Cardiac fibroblast (primary cell): Measurements from ENCODE around the gene RAB41.
A peak's percentile ranks its signal among the peaks of the same experiment; 100 is the strongest.

Experiments used
- DNase-seq, 2 donors: peaks; one replicate each; pipeline versions ENCODE4 v3.0.0 to v3.0.0-alpha.2; 2010; ENCODE audit warnings: low read depth in 2 of 2
- H3K4me3 ChIP-seq, 2 donors: replicated peaks in 1 of 2; 1 replicate in 1 of 2; 2 replicates in 1 of 2; pipeline ENCODE4 v1.5.1; 2011; ENCODE audit warnings: low read depth in 2 of 2, low read length in 2 of 2, mild to moderate bottlenecking in 2 of 2, moderate library complexity in 1 of 2
- CTCF ChIP-seq: IDR thresholded peaks from one replicate; pipeline ENCODE4 v1.5.1; 2011; ENCODE audit warnings: low read depth, mild to moderate bottlenecking, low read length, inconsistent platforms

RAB41 gene

GRCh38 chrX:70252491-70252890 is 29.5 kb upstream of the RAB41 start:
- no peak for DNase-seq
- TF ChIP-seq CTCF = no peak
- H3K4me3 ChIP-seq = no peak overlapping the region

- DNase-seq = peak in 1 of 2 donors; percentile 16
- no peak for TF ChIP-seq CTCF
- no peak overlapping the region for H3K4me3 ChIP-seq
These were observed 28.5 kb upstream of the RAB41 start for GRCh38 chrX:70253377-70254062.

- H3K4me3 ChIP-seq = no peak overlapping the region
- DNase-seq = no peak
- TF ChIP-seq CTCF = no peak
These were observed 27.9 kb upstream of the RAB41 start for GRCh38 chrX:70254063-70254400.

- TF ChIP-seq CTCF = no peak
These were observed 27.1 kb upstream of the RAB41 start for GRCh38 chrX:70254909-70255308.

GRCh38 chrX:70255452-70255851 is 26.5 kb upstream of the RAB41 start:
- H3K4me3 ChIP-seq = no peak overlapping the region
- DNase-seq = peak in 1 of 2 donors; percentile 2
- TF ChIP-seq CTCF = no peak

More at GRCh38 chrX:70254909-70255308, 27.1 kb upstream of the RAB41 start:
- no peak for DNase-seq
- no peak overlapping the region for H3K4me3 ChIP-seq

GRCh38 chrX:70257423-70258288 is 24.3 kb upstream of the RAB41 start:
- no peak for TF ChIP-seq CTCF
- DNase-seq = no peak

More at GRCh38 chrX:70257423-70258288, 24.3 kb upstream of the RAB41 start:
- no peak overlapping the region for H3K4me3 ChIP-seq
